ENCODE measurements around the gene XRCC1. TPM values are rescaled to one million over a fixed set of nuclear protein-coding genes. Genes with fewer than 3 reads are reported as not detected.
A peak's percentile ranks its signal among the peaks of the same experiment; 100 is the strongest.

XRCC1 gene
- total and polyA plus RNA-seq, 9 of the 15 experiments (the other 6 are each of a cell fraction or from before 2014, with no cell fraction given): 1.5 to 36.9 (median 24.9) TPM

- no peak for FAIRE-seq
- no TSS peak for BruUV-seq (replicated peaks)
- intact Hi-C loops (cut with micrococcal nuclease): no loop called here
- no peak for TF ChIP-seq CHD7 (IDR thresholded peaks at IDR 0.05; ENCODE audit: low read depth, low read length)
- TF ChIP-seq, protein P1, sequence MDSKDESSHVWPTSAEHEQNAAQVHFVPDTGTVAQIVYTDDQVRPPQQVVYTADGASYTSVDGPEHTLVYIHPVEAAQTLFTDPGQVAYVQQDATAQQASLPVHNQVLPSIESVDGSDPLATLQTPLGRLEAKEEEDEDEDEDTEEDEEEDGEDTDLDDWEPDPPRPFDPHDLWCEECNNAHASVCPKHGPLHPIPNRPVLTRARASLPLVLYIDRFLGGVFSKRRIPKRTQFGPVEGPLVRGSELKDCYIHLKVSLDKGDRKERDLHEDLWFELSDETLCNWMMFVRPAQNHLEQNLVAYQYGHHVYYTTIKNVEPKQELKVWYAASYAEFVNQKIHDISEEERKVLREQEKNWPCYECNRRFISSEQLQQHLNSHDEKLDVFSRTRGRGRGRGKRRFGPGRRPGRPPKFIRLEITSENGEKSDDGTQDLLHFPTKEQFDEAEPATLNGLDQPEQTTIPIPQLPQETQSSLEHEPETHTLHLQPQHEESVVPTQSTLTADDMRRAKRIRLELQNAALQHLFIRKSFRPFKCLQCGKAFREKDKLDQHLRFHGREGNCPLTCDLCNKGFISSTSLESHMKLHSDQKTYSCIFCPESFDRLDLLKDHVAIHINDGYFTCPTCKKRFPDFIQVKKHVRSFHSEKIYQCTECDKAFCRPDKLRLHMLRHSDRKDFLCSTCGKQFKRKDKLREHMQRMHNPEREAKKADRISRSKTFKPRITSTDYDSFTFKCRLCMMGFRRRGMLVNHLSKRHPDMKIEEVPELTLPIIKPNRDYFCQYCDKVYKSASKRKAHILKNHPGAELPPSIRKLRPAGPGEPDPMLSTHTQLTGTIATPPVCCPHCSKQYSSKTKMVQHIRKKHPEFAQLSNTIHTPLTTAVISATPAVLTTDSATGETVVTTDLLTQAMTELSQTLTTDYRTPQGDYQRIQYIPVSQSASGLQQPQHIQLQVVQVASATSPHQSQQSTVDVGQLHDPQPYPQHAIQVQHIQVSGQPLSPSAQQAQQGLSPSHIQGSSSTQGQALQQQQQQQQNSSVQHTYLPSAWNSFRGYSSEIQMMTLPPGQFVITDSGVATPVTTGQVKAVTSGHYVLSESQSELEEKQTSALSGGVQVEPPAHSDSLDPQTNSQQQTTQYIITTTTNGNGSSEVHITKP (IDR thresholded peaks at IDR 0.05; ENCODE audit: partially characterized antibody): no peak
- TF ChIP-seq ZKSCAN3 (CRISPR knock-in tag; IDR thresholded peaks at IDR 0.05): no peak
- no peak for TF ChIP-seq ZNF778 (CRISPR knock-in tag; IDR thresholded peaks at IDR 0.05)
- no peak for TF ChIP-seq ZNF75A (CRISPR knock-in tag; IDR thresholded peaks at IDR 0.05)
- no peak for TF ChIP-seq CEBPB (tag; IDR thresholded peaks at IDR 0.05)
- TF ChIP-seq RCOR1 (IDR thresholded peaks at IDR 0.05; ENCODE audit: borderline replicate concordance in 1 of 2, low read depth in 2 of 2, low read length in 2 of 2): no peak
Observed at GRCh38 chr19:43562698-43563241, 12.6 kb downstream of the XRCC1 start.

More at GRCh38 chr19:43562698-43563241, 12.6 kb downstream of the XRCC1 start:
- Histone ChIP-seq H3K4me3 (no peak overlapping the region), H2AFZ (ENCODE audit: low read depth, low read length) (no peak overlapping the region), H3K9me3 (replicated peaks; ENCODE audit: control insufficient read depth, insufficient read depth, low read depth, low read length) (no peaks in the 10 kb centered on the region), H3K4me2 (ENCODE audit: insufficient read depth, low read length) (no peak overlapping the region), H4K20me1 (replicated peaks; ENCODE audit: control insufficient read depth, insufficient read depth, low read length) (no peaks in the 10 kb centered on the region; the same call in 1 of the 2 replicates), H3K79me2 (ENCODE audit: control insufficient read depth, insufficient read depth, low read length) (no peaks in the 10 kb centered on the region), H3K27me3 (ENCODE audit: control insufficient read depth in 2 of 2, insufficient read depth in 2 of 2, low read length in 2 of 2) (no peaks in the 10 kb centered on the region), H3K4me1 (replicated peaks in 1 of 2; ENCODE audit: control insufficient read depth in 2 of 2, insufficient read depth in 2 of 2, low read length in 2 of 2) (peaks cover 3 to 4% of the 10 kb centered on the region in 2 experiments; a peak in 4 of 5 replicates), H3K9ac (ENCODE audit: insufficient read depth in 1 of 2, low read depth in 2 of 2, low read length in 2 of 2) (peak overlapping the region in 1 of 2 experiments; percentile 81; a peak in 2 of 4 replicates), H3K9me1 (ENCODE audit: control insufficient read depth, insufficient read depth, low read length) (no peaks in the 10 kb centered on the region), H3K36me3 (ENCODE audit: control insufficient read depth, insufficient read depth, low read length) (peaks cover 41% of the 10 kb centered on the region; the same call in 2 of the 3 replicates), H3K27ac (ENCODE audit: extremely low read depth, low read depth, low read length) (no peak overlapping the region)
- DNase-seq (ENCODE audit: extremely low read depth in 1 of 4, low spot score in 3 of 4) (no peak), ATAC-seq (no peak)
- CTCF ChIA-PET (ENCODE audit: low intra/inter-chr PET ratio): no interaction called here
- POLR2A ChIA-PET: interaction anchor here (0.6 to 3.6 kb wide), 4 partner anchors 8 to 87 kb away, joined by 3 to 19 read pairs (median 5); no protein-coding TSS in a partner anchor
- WGBS (ENCODE audit: insufficient coverage, low coverage, missing lambda C conversion rate): 85% methylated on average over 14 of the region's 14 CpGs
- in situ Hi-C loops (cut with MboI): no loop called here
